ENCODE data around the gene HOXA10.

Gene HOXA10

GRCh38 chr7:27130540-27131389 lies 43.4 kb downstream of the HOXA10 start, which contains the start of gene HOXA4:
Gene HOXA4 (minus strand): TSS chr7:27130757. CDS start chr7:27130733, 24 bp downstream.
- DNase-seq (ENCODE audit: low spot score), result peak; percentile 33

DNA sequence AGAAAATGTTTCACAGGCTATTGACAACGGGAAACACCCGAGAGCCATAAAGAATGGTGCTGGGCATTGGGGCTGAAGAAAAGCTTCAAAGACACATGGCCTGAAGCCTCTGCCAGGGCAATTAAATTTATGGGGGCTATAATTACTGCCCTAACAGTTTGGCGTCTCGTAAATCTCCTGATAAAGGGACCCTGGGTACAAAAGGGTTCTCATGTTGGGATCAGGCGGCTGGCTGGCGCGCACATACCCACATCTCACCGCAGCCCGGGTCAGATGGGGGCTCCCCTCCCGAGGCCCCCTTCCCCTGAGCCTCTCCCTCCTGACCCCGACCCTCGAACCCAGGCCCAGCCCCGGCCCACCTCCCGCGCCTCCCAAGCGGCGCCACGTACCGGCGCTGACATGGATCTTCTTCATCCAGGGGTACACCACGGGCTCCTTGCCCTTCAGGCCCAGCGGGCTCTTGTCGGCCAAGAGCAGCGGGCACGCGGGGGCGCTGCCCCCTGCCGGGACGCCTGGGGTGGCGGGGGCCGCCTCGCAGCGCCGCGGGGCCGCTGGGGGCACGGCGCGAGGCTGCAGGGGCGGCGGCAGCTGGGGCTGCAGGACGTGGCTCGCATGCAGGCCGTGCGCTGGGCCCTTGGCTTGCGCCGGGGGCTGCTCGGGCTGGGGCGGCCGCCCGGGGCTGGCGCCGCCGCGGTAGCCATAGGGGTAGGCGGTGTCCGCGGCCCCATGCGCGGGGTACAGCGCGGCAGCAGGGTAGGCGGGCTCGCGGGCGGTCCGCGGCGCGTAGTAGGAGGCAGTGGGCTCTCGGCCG lies 44.2 kb downstream of the HOXA10 start:
- no peak for DNase-seq (ENCODE audit: low spot score)

- DNase-seq (ENCODE audit: low spot score), result no peak
Measured at GRCh38 chr7:27128776-27129728, 45.1 kb downstream of the HOXA10 start.

DNA sequence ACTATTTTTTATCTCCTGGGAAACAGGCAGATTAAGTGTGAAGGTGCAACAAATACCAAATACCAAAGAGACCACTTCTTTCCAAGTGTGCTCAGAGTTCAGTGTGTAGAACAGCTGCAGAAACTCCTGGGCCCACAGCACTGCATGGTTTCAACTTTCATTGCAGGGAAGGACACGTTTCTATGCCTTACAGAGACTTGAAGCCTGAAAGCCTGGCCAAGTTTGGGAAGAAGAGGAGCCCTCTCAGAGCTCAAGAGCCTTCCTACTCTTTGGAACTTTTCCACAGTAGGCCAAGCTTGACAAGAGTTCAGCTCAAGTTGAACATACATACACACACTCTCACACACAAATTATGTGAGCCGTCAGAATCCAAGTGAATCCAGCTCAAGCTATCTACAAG lies 46.1 kb downstream of the HOXA10 start:
- DNase-seq (ENCODE audit: low spot score), result no peak

DNA sequence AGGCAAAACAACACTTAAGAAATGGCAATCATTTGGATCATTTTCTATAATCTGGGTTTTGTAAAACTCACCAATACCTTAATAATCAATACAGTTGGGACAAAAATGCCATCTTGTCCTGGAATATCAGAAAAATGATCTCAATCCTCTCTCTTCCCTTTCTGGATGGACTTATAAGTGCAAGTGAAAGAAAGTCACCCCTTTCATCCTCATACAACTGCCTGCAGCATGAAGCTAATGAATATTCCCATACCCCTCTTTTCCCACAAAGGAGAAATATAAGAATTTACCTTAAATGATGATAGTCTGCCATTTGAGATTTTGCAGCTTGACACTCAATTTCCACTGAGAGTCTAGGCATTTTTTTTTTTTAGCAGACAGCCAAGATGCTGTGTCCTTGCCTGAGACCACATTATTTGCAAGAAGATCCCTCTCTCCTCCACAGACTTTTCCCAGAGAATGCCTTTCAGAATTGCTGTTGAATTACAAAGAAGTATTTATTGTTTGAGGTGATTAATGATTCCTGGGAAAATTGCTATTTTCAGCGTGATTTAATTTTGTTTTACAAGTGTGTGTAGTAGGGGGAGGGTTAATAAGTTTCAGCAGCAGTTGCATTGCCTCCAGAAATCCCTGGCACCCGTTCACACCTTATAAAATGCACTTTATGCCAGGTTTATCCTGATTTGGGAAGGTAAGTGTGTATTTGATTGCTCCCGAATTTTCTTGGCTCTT lies 47.4 kb downstream of the HOXA10 start:
- no peak for DNase-seq (ENCODE audit: low spot score)

- no peak for DNase-seq (ENCODE audit: low spot score)
Measured at GRCh38 chr7:27125986-27126394, 48.1 kb downstream of the HOXA10 start.

GRCh38 chr7:27124902-27125689 lies 49.0 kb downstream of the HOXA10 start:
- DNase-seq (ENCODE audit: low spot score), result no peak

DNA sequence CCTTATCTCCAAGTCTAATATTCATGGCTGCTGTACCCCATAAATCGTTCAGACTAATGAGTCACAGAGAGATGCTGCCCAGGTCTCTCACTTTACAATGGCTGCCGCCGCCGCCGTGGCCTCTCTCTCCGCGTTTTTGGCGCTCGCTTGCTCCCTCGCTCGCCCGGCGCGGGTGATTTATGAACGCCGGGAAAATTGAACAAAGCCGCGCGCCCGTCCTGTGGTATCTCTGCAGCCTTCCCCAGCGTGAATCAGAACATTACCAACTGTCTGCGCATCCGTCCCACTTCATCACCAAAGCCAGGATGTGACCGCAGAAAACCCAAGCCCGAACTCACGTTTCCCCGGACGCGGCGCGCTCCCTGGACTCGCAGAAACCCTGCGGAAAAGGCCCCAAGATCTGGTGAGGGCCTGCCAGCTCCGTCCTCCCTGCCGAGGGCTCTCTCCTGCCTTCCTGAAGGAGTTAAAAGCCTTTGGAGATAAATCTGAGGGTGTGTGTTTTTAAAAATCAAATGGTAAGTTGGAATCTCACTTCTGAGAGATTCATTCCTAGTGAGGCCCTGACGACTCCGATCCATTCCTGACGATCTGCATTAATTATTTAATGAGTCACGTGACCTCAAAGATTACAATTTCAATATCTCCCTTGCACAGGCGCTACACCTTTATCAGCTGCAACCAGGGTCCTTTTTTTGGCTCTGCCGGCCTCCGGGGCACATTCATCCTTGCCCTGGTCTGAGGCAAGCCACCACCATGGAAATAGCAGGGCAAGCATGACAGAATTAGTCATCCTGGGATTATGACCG lies 49.8 kb downstream of the HOXA10 start:
- DNase-seq (ENCODE audit: low spot score), result no peak

GRCh38 chr7:27123477-27124053 lies 50.6 kb downstream of the HOXA10 start:
- DNase-seq (ENCODE audit: low spot score), result no peak

- DNase-seq (ENCODE audit: low spot score), result no peak
Measured at GRCh38 chr7:27123007-27123476, 51.1 kb downstream of the HOXA10 start.

DNA sequence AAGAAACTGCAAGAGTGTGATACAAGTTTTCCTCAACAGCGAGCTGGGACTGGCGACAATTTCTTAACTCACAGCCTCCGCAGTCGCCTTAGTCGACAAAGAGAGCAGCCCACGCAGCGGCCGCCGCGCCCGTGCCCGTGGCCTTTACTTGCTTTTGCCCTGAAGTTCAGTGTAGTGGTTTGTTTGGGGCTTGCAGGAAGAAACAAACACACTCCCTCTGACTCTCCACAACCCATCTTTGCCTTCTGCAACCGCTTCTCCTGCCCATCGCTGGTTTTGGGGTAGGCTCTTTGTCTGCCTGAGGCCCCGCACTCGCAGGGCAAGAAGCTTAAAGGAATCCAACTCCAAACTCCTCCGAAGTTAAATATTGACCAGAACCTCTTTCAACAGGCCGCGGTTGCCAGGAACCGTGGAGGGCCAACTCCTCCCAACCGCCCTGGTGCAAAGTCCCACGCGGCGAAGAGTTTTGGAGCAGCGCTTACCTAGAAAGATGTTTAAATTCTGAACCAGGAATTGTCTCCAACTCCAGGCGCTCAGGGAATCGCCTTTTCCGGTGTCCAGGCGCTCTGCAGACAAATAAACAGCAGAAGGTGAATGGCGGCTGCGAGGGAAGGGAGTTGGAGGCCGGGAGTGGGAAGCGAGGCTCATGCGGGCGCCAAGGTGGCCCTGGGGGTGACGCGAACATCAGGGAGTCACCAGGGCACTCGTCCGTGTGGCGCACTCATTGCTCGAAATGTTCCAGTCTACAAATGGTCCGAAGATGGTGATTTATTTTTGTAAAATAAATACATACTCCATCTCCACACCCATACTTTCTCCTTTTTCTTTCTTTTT lies 51.8 kb downstream of the HOXA10 start:
- DNase-seq (ENCODE audit: low spot score), result no peak

DNA sequence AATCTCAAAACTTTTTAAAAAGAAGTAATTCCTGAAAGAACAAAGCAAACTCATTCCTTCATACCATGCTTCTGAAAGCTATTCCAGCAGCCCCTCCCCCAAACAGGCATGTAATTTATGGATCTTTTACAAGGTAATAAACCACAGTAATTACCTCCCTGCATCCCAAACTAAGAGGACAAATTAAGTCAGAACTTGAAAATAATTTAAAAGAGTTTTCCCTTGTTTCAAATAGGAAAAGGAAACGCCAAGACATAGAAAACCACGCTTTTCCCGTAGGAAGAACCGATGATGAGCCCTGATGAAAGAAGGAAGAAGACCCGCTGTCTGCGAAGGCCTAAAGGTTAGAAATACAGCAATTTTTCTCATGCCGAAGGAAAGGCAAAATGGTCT lies 52.4 kb downstream of the HOXA10 start:
- no peak for DNase-seq (ENCODE audit: low spot score)

All from hematopoietic multipotent progenitor cell treated with erythropoietin and hydrocortisone succinate and interleukin-3 and kit ligand, for 17 days (in vitro differentiated cells).